HG02623 (cell line): Measurements from ENCODE around the gene IMP3.

Experiments
- ATAC-seq: cut with Tn5 transposase; IDR thresholded peaks from one replicate; pipeline ENCODE4 v1.9.1; 2021; ENCODE audit warnings: moderate library complexity; ENCODE audit not compliant: unreplicated experiment

Gene IMP3

DNA sequence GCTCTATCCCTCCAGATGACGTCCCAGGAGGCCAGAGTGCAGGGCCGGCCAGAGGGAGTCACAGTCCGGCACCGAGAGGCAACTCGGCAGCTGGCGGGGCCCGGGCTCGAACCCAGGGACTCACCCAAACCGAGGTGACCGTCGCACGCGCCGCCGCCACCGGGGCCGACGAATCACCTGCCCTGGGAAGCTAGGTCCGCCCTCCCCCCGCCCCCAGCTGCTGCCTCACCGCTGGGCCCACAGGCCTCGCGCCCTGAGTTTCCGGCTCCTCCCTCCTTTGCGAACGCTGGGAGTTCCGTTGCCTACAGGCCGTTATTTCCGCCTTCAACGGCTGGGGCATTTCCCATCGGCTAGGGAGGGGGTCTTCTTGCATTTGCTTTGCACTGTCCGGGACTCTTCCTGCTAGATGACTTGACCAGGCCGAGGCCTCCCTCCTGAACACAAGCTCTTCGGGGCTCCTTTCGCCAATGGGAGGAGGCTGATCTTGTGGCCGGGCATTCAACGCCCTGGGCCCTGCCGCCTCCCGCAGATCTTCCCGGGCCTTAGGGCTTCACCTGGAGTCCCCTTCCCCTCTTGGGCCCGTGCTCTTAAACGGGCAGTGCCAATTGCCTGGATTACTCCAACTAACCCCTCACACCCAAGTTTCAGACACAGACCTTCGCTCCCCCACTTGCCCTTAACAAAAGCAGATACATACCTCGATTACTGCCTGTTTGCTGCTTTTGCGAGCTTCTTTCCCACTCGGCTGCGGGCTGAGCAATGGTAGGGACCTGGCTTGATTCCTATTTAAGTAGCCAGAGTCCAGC lies 14.3 kb downstream of the IMP3 start, which contains the start of gene SNUPN:
SNUPN (minus strand) TSS at position 184 of the 806 bp plus-strand sequence. CDS start 4,674 bp downstream, outside the sequence.
- ATAC-seq, result peak; percentile 58

DNA sequence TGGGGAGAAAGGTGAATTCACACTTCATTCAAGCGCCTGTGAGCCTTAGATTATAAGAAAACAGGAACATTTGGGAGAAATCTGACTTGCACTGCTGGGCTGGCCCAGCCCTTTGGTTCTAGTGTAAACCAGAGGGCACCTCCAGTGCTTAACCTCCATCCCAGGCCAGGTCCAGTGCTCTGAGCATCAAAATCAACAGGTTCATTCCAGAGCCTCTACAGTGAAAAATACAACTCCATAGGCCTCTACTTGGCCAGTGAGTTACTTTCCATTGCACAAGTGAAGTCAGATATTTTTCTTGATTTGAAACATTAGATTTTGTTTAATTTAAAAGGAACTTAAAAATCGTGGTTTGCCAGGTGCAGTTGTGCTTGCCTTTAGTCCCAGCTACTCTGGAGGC lies 17.5 kb downstream of the IMP3 start:
- ATAC-seq, result no peak

DNA sequence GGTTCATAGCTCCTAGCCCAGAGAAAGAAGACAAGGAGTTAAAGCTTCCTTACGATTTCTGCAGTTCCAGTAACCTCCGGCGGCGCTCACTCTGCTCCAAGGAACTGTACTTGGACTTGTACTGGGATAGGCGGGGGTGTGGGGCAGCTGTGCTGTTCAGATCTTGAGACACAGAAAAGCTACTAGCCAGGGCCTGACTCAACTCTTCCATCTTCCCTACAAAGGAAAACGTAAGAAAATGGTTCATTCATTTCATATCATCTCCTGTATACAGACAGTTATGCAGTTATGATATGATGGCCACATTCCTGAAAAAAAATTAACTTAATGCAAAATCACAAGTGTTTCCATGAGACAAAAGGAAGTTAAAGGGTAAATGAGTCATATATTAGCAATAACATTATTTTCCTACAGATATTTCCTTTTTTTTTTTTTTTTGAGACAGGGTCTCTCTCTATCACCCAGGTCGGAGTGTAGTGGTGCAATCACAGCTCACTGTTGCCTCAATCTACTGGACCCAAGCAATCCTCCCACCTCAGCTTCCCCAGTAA lies 19.1 kb downstream of the IMP3 start:
- ATAC-seq, result no peak

DNA sequence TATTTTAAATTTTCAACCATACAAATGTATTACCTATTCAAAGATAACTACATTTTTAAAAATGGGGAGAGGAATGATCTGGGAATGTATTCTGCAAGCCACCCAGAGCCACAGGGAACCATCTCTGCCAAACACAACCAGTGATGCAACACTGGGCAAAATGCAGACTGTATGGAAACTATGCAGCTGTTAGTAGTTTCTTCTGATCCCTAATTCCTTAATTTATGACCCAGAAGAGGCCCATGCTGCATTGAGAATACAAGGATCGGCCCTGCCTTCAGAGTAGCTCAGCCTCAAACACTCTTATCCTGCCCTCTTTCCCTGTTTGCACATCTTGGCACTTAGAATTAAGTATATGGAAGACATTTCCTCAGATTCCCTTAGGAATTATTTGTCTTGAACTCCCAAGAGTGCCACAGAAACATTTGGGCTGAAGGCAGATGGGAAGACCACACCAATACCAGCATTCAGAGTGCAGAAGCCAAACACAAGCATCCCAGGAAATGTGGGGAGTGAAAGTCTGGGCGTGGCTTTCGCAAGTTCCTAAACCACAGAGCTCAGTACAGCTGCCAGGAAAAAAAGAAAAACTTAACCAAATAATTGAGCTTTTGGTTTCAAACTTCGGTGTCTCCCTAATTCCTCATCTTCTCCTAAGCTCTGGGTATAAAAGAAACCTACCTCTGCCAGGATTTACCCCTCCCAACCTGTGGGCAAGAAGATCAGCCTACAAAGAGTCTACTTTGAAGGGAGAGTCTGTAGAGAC lies 19.8 kb downstream of the IMP3 start:
- ATAC-seq, result no peak

DNA sequence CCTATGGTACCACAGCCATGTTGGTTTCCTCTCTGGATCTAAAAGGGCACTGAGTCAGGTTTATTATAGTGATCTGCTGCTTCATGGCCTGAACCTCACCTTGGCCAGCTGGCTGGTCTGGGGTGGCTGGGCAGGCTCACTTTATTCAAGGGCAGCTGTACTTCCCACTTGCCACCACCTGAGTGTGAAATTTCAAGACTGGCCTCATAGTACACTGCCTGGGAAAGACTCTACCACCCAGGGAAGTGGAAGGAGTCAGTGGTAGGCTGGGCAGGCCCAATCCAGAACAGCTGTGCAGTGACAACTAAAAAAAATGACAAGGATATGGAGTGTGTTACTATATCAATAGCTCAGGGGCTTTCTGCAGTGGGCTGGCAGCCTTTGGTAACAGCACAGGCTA lies 23.3 kb downstream of the IMP3 start:
- no peak for ATAC-seq

DNA sequence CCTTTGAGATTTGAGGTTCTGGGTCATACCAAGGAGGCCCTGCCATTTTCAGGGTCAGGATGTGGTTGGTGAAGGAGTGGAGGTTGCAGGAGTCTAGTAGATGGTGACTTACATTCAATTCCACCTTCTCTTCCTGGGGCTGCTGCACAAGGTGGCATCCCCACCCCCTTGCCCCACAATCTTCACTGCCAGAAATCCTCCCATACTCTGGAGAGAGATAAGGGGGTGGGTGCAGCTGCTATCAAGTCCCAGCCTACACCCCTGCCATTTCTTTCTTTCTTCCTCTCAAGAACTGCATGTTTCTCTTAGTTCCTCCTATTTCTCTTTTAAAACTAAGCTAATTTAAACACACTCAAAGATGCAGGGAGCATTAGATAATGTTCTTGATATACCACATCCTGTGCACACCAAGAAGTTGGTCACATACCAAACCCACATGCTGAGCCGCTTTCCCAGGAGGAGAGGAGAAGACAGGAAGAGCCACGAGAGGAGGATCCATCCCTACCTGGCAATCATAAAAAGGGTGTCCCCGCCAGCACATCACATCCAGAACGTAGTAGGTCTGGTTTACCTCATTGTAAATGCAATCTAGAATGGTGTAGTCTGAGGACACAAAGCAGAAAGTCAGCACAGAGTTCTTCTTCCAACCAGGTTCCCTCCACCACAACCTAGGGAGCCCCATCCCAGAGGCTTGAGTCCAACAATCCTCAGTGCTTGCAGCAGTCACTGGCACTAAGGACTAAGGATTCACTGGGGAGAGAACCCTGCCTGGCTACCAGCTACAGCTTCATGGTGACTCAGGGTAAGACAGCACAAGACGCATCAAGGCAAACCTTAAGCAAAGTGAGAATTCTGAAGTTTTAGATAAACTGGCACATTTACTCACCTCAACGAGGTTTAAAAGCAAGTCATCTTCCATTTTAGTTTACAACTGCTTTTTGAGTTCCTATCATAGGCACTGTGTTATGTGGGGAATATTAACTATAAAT lies 33.0 kb downstream of the IMP3 start:
- ATAC-seq, result no peak

DNA sequence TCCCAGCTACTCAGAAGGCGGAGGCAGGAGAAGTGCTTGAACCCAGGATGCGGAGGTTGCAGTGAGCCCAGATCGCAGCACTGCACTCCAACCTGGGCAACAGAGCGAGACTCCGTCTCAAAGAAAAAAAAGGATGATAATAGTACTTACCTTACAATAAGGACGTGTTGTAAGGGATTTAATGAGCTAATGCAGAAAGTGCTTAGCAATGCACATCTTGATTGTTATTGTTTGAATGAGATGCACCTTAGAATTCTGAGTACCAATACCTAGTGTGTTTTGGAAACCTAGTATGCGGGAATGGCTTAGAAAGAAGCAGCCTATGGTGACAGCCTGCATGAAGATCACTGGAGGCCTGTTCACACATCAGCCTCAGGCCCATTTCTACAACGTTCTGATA lies 34.0 kb downstream of the IMP3 start:
- ATAC-seq, result no peak

DNA sequence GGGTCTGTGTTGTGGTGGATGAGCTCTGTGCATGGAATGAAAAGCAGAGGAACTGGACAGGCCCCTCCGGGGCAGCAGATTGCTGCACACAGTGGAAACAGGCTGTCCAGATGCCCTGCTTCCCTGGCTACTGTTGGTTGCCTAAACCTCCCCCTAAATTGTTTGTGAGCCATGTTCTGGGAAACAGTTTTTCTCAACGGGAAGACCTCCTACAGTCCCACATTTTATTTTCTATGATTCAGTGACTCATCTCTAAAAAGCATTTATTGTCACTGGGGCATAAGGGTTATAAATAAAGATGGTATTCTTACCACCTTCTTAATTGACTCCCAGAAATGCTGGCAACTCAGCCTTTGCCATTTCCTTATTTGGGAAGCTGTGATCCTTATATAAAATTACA lies 40.6 kb downstream of the IMP3 start:
- no peak for ATAC-seq

DNA sequence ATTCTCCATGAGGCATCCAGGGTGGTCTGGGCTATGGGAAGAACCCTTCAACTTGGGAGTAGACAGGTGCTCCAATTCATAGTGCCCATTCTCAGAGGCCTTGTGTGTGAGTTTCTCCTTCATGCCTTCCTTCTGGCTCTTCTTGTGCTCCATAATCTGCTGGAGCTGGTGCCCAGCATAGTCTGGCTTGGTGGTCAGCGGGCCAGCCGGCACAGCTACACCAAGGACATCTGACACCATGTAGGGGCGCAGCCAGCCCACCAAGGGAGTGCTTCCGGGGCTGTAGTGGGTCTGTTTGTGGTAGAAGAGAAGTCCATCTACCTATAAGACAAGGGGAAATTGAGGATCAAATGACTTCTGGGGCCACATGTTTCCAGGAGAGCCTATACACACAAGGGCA lies 41.7 kb downstream of the IMP3 start:
- ATAC-seq, result no peak

DNA sequence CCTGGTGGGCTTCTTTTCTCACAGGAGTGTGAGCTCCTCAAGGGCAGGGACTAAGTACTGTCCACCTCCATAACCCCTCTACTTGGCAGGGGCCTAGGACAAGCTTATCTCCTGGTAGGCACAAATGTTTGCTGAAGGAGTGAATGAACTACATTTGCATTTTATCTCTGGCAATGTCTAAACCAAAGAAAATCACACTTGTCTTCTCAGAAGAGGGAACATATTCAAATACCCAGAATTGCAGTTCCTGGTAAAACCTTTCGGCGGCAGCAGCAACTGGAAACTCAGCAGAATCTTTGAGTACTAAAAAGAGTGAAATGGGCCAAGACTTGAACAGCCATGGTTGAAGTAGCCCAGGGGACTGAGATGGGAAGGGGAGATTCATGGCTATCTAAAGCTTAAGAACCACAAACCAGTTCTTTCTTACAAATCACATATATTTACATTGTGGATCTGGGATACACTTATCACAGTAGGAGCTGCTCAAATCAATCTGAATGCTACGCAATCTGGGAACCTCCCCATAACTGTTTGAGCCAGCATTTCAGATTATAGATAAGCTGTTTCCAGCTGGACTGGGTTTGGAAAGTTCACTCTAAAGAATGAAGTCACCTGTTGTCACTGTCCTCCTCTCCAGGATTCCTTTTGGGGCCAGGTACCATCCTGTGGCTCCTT lies 42.2 kb downstream of the IMP3 start:
- no peak for ATAC-seq

DNA sequence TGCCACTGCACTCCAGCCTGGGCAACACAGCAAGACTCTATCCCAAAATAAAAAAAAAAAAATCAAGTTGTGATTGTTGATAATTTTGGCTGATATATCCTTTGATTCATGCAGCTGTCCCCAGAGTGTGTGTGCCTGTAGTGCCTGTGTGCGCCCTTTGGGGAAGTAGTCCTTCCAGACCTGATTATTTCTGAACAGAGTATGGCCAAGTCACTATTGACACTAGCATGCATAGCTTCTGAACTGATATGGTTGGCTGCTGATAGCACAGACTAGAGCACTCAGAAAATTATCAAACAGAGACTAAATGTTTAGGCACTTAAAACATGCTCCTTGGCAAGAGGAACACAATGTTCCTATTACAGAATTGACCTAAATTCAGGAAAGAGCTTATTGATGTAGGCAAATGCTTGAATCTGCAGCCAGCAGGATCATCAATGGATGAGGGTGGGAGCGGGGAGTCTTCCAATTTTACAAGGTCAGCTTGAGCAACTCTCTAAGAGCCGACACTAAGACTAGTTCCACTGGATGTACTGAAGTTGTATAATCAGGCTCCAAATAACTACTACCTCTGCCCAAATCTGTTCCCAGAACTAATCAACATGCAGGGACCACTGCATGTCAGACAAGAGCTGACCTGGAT lies 43.2 kb downstream of the IMP3 start:
- no peak for ATAC-seq

DNA sequence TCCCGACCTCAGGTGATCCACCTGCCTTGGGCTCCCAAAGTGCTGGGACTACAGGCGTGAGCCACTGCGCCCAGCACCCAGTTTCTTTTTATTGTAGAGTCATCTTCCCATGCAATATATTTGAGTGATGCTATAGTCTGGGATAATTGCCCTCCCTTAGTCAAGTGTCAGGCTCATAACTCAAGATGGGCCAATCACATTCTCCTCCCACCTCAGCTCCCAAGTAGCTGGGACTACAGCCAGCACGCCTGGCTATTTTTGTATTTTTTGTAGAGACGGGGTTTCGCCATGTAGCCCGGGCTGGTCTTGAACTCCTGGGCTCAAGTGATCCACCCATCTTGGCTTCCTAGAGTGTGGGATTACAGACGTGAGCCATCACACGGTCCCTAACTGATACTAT lies 45.7 kb downstream of the IMP3 start:
- ATAC-seq, result no peak

DNA sequence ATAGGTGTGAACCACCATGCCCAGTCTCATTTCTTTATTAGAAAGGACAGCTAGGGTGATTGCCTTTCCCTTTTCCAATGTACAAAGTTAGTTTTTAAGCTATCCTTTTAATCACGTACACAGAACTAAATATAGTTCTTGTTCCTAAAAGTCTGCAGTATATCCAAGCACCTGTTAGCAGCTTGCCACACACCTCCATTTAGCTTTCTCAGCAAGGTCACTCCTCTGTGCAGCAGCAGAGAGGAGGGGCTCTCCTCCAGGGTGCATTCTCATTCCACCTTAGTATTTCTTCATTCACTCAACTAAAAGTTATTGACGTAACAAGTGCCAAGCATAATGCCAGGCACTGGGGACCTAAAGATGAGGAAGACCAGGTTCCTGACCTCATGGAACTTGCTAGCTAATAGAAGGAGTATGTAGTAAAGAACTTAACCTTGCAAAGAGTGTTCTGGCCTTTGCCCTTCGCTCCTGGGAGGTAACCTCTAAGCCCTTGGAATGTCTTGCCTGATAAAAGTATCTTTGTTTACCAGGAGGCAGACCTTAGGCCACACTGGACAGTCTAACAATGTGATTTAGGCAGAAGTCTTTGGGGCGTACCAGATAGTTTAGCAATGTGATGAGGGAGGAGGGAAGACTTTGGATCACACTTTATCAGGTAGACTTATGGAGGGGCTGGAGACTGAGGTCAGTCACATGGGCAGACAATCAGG lies 48.2 kb downstream of the IMP3 start:
- no peak for ATAC-seq

DNA sequence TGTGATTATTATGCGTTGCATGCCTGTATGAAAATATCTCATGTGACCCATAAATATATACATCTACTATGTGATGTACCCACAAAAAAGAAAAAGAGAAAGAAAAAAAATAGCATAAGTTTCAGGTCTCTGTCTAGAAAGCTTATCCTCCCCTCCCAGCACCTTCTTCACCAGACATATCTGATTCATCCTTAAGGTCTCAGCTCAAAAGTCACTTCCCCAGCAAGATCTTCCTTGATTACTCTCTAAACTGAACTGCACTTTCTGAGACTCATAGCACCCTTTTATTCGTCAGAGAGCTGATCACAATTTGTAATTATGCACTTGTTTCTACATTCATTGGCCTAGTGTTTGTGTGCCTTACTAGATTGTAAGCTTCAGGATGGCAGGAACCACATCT lies 49.8 kb downstream of the IMP3 start:
- ATAC-seq, result no peak
